Left renal pelvis (tissue), 4 donors: ENCODE results near the gene GRIN3B. TPM values are rescaled to one million over a fixed set of nuclear protein-coding genes. Genes with fewer than 3 reads are reported as not detected.
A peak's percentile ranks its signal among the peaks of the same experiment; 100 is the strongest.

Experiments
- DNase-seq, 4 donors: peaks; one replicate each; pipeline ENCODE4 v3.0.0-alpha.2; 2013; ENCODE audit warnings: low read depth in 4 of 4, low spot score in 3 of 4
- polyA plus RNA-seq, 4 donors: library from polyadenylated mRNA; unstranded; fragments of 120-200 nt; gene quantifications; one replicate each; pipeline ENCODE4 v1.2.1, GENCODE V29; 2013; ENCODE audit not compliant: insufficient read length in 4 of 4

GRIN3B gene
- polyA plus RNA-seq, 4 donors: 0.33 to 1.4 (median 0.69) TPM

- peak in 3 of 4 donors; percentile 67 to 81 (median 70) for DNase-seq
Observed at GRCh38 chr19:1040476-1041271, 40.5 kb downstream of the GRIN3B start.

GRCh38 chr19:1041272-1041834 lies 41.1 kb downstream of the GRIN3B start:
- DNase-seq: no peak

- DNase-seq: no peak
Observed at GRCh38 chr19:1041835-1042685, 41.8 kb downstream of the GRIN3B start.

GRCh38 chr19:1042689-1043511 lies 42.7 kb downstream of the GRIN3B start:
- no peak for DNase-seq

- DNase-seq: no peak
Observed at GRCh38 chr19:1045247-1045603, 45.0 kb downstream of the GRIN3B start.

GRCh38 chr19:1046117-1046626 lies 46.0 kb downstream of the GRIN3B start:
- no peak for DNase-seq

- no peak for DNase-seq
Observed at GRCh38 chr19:1046836-1047695, 46.8 kb downstream of the GRIN3B start.

- no peak for DNase-seq
Observed at GRCh38 chr19:1047696-1048147, 47.5 kb downstream of the GRIN3B start.

- no peak for DNase-seq
Observed at GRCh38 chr19:1049106-1049505, 48.9 kb downstream of the GRIN3B start.

- no peak for DNase-seq
Observed at GRCh38 chr19:1049800-1050199, 49.6 kb downstream of the GRIN3B start.

GRCh38 chr19:1050989-1051788 lies 51.0 kb downstream of the GRIN3B start:
- DNase-seq: no peak

- DNase-seq: no peak
Observed at GRCh38 chr19:1051791-1052190, 51.6 kb downstream of the GRIN3B start.

- no peak for DNase-seq
Observed at GRCh38 chr19:1052349-1052975, 52.2 kb downstream of the GRIN3B start.

GRCh38 chr19:1053176-1054101 lies 53.2 kb downstream of the GRIN3B start:
- no peak for DNase-seq

- no peak for DNase-seq
Observed at GRCh38 chr19:1054102-1055027, 54.1 kb downstream of the GRIN3B start.

GRCh38 chr19:1055028-1055425 lies 54.8 kb downstream of the GRIN3B start:
- no peak for DNase-seq
